ENCODE data around the gene CACNA1B.

- TF ChIP-seq CTCF (IDR thresholded peaks at IDR 0.05): no peak
- no peak for TF ChIP-seq POLR2AphosphoS5 (IDR thresholded peaks at IDR 0.05)
- TF ChIP-seq POLR2A (IDR thresholded peaks at IDR 0.05): no peak
Observed at GRCh38 chr9:138075961-138076649, 198.5 kb downstream of the CACNA1B start.

Measured in gastroesophageal sphincter (tissue), 3 donors.